H1 (cell line): ENCODE results near the gene PEX16. TPM values are rescaled to one million over a fixed set of nuclear protein-coding genes. Genes with fewer than 3 reads are reported as not detected.

ENCODE experiments used
- CTCF ChIA-PET: fragments of 300-600 bp; sonication (Branson Sonifier 250); formaldehyde crosslinking; loops from one replicate; lab custom pipeline; 2021; ENCODE audit not compliant: partially characterized antibody; lab: Charles Lee
- POLR2A ChIA-PET: fragments of 300-600 bp; sonication (Branson Sonifier 250); formaldehyde crosslinking; loops from one replicate; lab custom pipeline; 2021; ENCODE audit warnings: inconsistent platforms; ENCODE audit not compliant: partially characterized antibody; lab: Charles Lee
- DNase-seq, 2 experiments: peaks; one replicate each; pipeline versions ENCODE4 v3.0.0 to v3.0.0-alpha.2; 2010 to 2022; ENCODE audit warnings: low spot score in 2 of 2, low read depth in 1 of 2, mixed read lengths in 1 of 2
- FAIRE-seq: peaks from 2 replicates; lab custom pipeline; 2011; peaks lifted over from hg19 to GRCh38; lab: Jason Lieb, UNC
- H2AFZ ChIP-seq: 2 replicates; pipeline ENCODE4 v1.8.1; 2012; ENCODE audit warnings: low read length, inconsistent platforms
- H2AK5ac ChIP-seq: 2 replicates; pipeline ENCODE4 v1.6.1; 2013; ENCODE audit warnings: low read depth, low read length
- H2BK120ac ChIP-seq: replicated peaks from 2 replicates; pipeline ENCODE3; 2013; ENCODE audit warnings: low read depth, low read length, inconsistent platforms
- H2BK12ac ChIP-seq: 2 replicates; pipeline ENCODE4 v1.6.1; 2013; ENCODE audit warnings: low read depth, low read length
- H2BK15ac ChIP-seq: 2 replicates; pipeline ENCODE4 v1.6.1; 2013; ENCODE audit warnings: low read length
- H2BK20ac ChIP-seq: 2 replicates; pipeline ENCODE4 v1.6.1; 2013; ENCODE audit warnings: low read length
- H2BK5ac ChIP-seq: 2 replicates; pipeline ENCODE4 v1.6.1; 2013; ENCODE audit warnings: low read depth, low read length
- H3K14ac ChIP-seq: 2 replicates; pipeline ENCODE4 v1.6.1; 2013; ENCODE audit warnings: inconsistent platforms; ENCODE audit not compliant: insufficient read length
- H3K18ac ChIP-seq: 2 replicates; pipeline ENCODE4 v1.6.1; 2013; ENCODE audit warnings: low read length; ENCODE audit errors: extremely low read depth
- H3K23ac ChIP-seq: 2 replicates; pipeline ENCODE4 v1.6.1; 2013; ENCODE audit warnings: inconsistent platforms; ENCODE audit not compliant: insufficient read length
- H3K23me2 ChIP-seq: 2 replicates; pipeline ENCODE4 v1.6.1; 2013; ENCODE audit warnings: low read depth, low read length
- H3K27ac ChIP-seq: 2 replicates; pipeline ENCODE4 v1.6.1; 2011; ENCODE audit warnings: low read depth, low read length, inconsistent platforms
- H3K27me3 ChIP-seq, 4 experiments: replicated peaks in 1 of 4; 1 replicate in 1 of 4; 2 replicates in 3 of 4; pipeline versions ENCODE4 v1.6.1 to v1.8.1; 2011 to 2013; ENCODE audit warnings: low read length in 3 of 4, mild to moderate bottlenecking in 3 of 4, inconsistent platforms in 2 of 4, mixed read lengths in 2 of 4, moderate library complexity in 1 of 4; ENCODE audit not compliant: control insufficient read depth in 3 of 4, insufficient read depth in 3 of 4; ENCODE audit errors: extremely low read depth in 1 of 4
- H3K36me3 ChIP-seq, 4 experiments: 2 replicates each; pipeline versions ENCODE4 v1.6.1 to v1.8.1; 2011 to 2013; ENCODE audit warnings: mild to moderate bottlenecking in 4 of 4, low read length in 3 of 4, moderate library complexity in 2 of 4, control low read depth in 1 of 4, inconsistent platforms in 1 of 4; ENCODE audit not compliant: insufficient read depth in 4 of 4, control insufficient read depth in 2 of 4
- H3K4ac ChIP-seq: replicated peaks from 2 replicates; pipeline ENCODE3; 2013; ENCODE audit warnings: low read length, low read depth, mixed read lengths, inconsistent platforms; ENCODE audit not compliant: insufficient read length
- H3K4me1 ChIP-seq, 4 experiments: replicated peaks in 1 of 4; 1 replicate in 1 of 4; 2 replicates in 3 of 4; pipeline versions ENCODE4 v1.6.1 to v1.8.1; 2011 to 2013; ENCODE audit warnings: low read length in 3 of 4, inconsistent platforms in 2 of 4, mixed read lengths in 1 of 4; ENCODE audit not compliant: insufficient read depth in 4 of 4, control insufficient read depth in 3 of 4
- H3K4me2 ChIP-seq, 2 experiments: 2 replicates each; pipeline versions ENCODE4 v1.6.1 to v1.8.1; 2011 to 2013; ENCODE audit warnings: low read depth in 2 of 2, low read length in 2 of 2, control low read depth in 1 of 2, inconsistent platforms in 1 of 2, mild to moderate bottlenecking in 1 of 2; ENCODE audit not compliant: insufficient read depth in 1 of 2
- H3K4me3 ChIP-seq, 4 experiments: fragments of 200-600, 300-600 bp in 1 of 4; sonication (generic), shearing (Covaris generic), sonication (Bioruptor Twin) in 1 of 4; 2 replicates each; pipeline versions ENCODE4 v1.5.1 to v1.8.1; 2011 to 2016; ENCODE audit warnings: low read length in 4 of 4, low read depth in 3 of 4, control low read depth in 2 of 4, inconsistent platforms in 2 of 4, mild to moderate bottlenecking in 2 of 4, mixed read lengths in 1 of 4, moderate library complexity in 1 of 4; ENCODE audit not compliant: insufficient read depth in 2 of 4; ENCODE audit errors: extremely low read depth in 1 of 4
- H3K56ac ChIP-seq: replicated peaks from 2 replicates; pipeline ENCODE3; 2013; ENCODE audit warnings: low read depth, mild to moderate bottlenecking, mixed read lengths, low read length, inconsistent platforms; ENCODE audit not compliant: insufficient read length
- H3K79me1 ChIP-seq: 2 replicates; pipeline ENCODE4 v1.6.1; 2013; ENCODE audit warnings: low read depth, low read length, control low read depth
- H3K79me2 ChIP-seq, 2 experiments: 2 replicates each; pipeline versions ENCODE4 v1.6.1 to v1.8.1; 2012 to 2013; ENCODE audit warnings: low read length in 2 of 2, mild to moderate bottlenecking in 2 of 2, inconsistent platforms in 1 of 2; ENCODE audit not compliant: insufficient read depth in 2 of 2, control insufficient read depth in 1 of 2
- H3K9ac ChIP-seq, 4 experiments: replicated peaks in 1 of 4; 1 replicate in 1 of 4; 2 replicates in 3 of 4; pipeline versions ENCODE4 v1.6.1 to v1.8.1; 2011 to 2013; ENCODE audit warnings: low read depth in 3 of 4, low read length in 3 of 4, control low read depth in 2 of 4, mild to moderate bottlenecking in 2 of 4, moderate library complexity in 2 of 4, inconsistent platforms in 1 of 4; ENCODE audit errors: extremely low read depth in 1 of 4
- H3K9me3 ChIP-seq, 2 experiments: 2 replicates each; pipeline versions ENCODE4 v1.6.1 to v1.8.1; 2012 to 2013; ENCODE audit warnings: mild to moderate bottlenecking in 2 of 2, moderate library complexity in 2 of 2, control low read depth in 1 of 2, inconsistent platforms in 1 of 2, low read depth in 1 of 2, low read length in 1 of 2, mixed read lengths in 1 of 2; ENCODE audit not compliant: insufficient read depth in 2 of 2
- H4K20me1 ChIP-seq, 2 experiments: replicated peaks in 1 of 2; 2 replicates each; pipeline versions ENCODE3 to v1.8.1; 2011 to 2013; ENCODE audit warnings: inconsistent platforms in 2 of 2, low read length in 2 of 2, mild to moderate bottlenecking in 1 of 2; ENCODE audit not compliant: insufficient read depth in 2 of 2, control insufficient read depth in 1 of 2
- H4K5ac ChIP-seq: 2 replicates; pipeline ENCODE4 v1.6.1; 2013; ENCODE audit warnings: low read length, low read depth, mixed read lengths, inconsistent platforms; ENCODE audit not compliant: insufficient read length
- H4K8ac ChIP-seq: 2 replicates; pipeline ENCODE4 v1.8.0; 2013; ENCODE audit warnings: mild to moderate bottlenecking, moderate library complexity, low read length, inconsistent platforms; ENCODE audit not compliant: insufficient read depth; ENCODE audit errors: extremely low read depth
- H4K91ac ChIP-seq: replicated peaks from 2 replicates; pipeline ENCODE3; 2013; ENCODE audit warnings: low read length, mixed read lengths, inconsistent platforms; ENCODE audit not compliant: insufficient read length
- ATF3 ChIP-seq: IDR thresholded peaks from 2 replicates; pipeline ENCODE4 v1.6.1; 2011; ENCODE audit warnings: low read depth, mild to moderate bottlenecking, low read length; ENCODE audit not compliant: insufficient read depth
- BACH1 ChIP-seq: IDR thresholded peaks from 2 replicates; pipeline ENCODE4 v1.6.1; 2012; ENCODE audit warnings: low read length, improper control_type of control experiment
- CEBPB ChIP-seq: IDR thresholded peaks from 2 replicates; pipeline ENCODE4 v1.6.1; 2012; ENCODE audit warnings: low read depth, low read length
- KDM1A ChIP-seq: fragments of 200-600, 300-600 bp; sonication (generic); IDR thresholded peaks from 2 replicates; pipeline ENCODE4 v1.7.1; 2016; ENCODE audit warnings: mild to moderate bottlenecking, low read length, borderline replicate concordance
- KDM4A ChIP-seq: IDR thresholded peaks from one replicate; pipeline ENCODE4 v1.7.1; 2012; ENCODE audit warnings: low read depth, mild to moderate bottlenecking, moderate library complexity, low read length, inconsistent platforms; ENCODE audit not compliant: severe bottlenecking
- SIN3A ChIP-seq, 2 experiments: IDR thresholded peaks in 1 of 2; conservative IDR thresholded peaks in 1 of 2; 2 replicates each; pipeline ENCODE4 v1.6.1; 2011 to 2012; ENCODE audit warnings: low read length in 2 of 2, improper control_type of control experiment in 1 of 2, low read depth in 1 of 2, mild to moderate bottlenecking in 1 of 2
- YY1 ChIP-seq: IDR thresholded peaks from 2 replicates; pipeline ENCODE4 v1.6.1; 2011; ENCODE audit warnings: low read depth, mild to moderate bottlenecking, low read length
- WGBS, 2 experiments: shearing (Covaris generic) in 1 of 2; methylation state at CpG; one replicate each; pipeline versions ENCODE4 v1.1.6 to v1.1.7; 2013 to 2015; ENCODE audit warnings: low lambda C conversion rate in 2 of 2, mixed read lengths in 2 of 2, inconsistent platforms in 1 of 2, low coverage in 1 of 2, missing lambda C conversion rate in 1 of 2; ENCODE audit not compliant: insufficient replicate concordance in 2 of 2, insufficient coverage in 1 of 2, insufficient read length in 1 of 2; ENCODE audit errors: extremely low coverage in 1 of 2, missing lambda C conversion rate in 1 of 2; 5-methylcytosine and 5-hydroxymethylcytosine counted together
- polyA plus RNA-seq, 7 experiments: library from polyadenylated mRNA; depleted of rRNA in 3 of 7; stranded (reverse) in 5 of 7; unstranded in 2 of 7; fragments of >200 nt in 5 of 7; fragments of 200-250 nt in 2 of 7; gene quantifications; 1 replicate in 5 of 7; 2 replicates in 1 of 7; 4 replicates in 1 of 7; pipeline versions ENCODE4 v1.2.1 to v1.2.3, GENCODE V29; 2011 to 2013; ENCODE audit warnings: missing spikeins in 2 of 7, mixed read lengths in 2 of 7
- total RNA-seq: library from RNA; stranded (reverse); fragmentation: NEBNext Ultra II Directional; extraction: Animal tissue kit (Norgen Biotek cat#: 25700); gene quantifications from 2 replicates; pipeline ENCODE4 v1.2.1, GENCODE V29; 2021

PEX16 gene
- total and polyA plus RNA-seq, 2 of the 8 experiments (the other 6 are each of a cell fraction or from before 2014, with no cell fraction given) = 29.2 to 36.0 TPM

- ChIA-PET POLR2A (interaction anchor here (0.8 to 13.6 kb wide), 9 partner anchors 7 to 413 kb away, joined by 3 to 115 read pairs (median 4); partner anchors contain the start of genes LARGE2 and PEX16), CTCF (interaction anchor here (0.7 to 2.1 kb wide), 13 partner anchors 8 to 185 kb away, joined by 3 to 11 read pairs (median 4); no protein-coding TSS in a partner anchor)
- H4K8ac ChIP-seq = no peak overlapping the region
- no peak overlapping the region for H3K4ac ChIP-seq
- H2AFZ ChIP-seq = no peak overlapping the region
- H4K20me1 ChIP-seq = peaks cover 0 to 11% of the 10 kb centered on the region in 2 experiments
- H3K4me2 ChIP-seq = no peak overlapping the region
- no peak overlapping the region for H2BK5ac ChIP-seq
- H4K91ac ChIP-seq = no peak overlapping the region
- peaks cover 2% of the 10 kb centered on the region for H3K79me1 ChIP-seq
- no peaks in the 10 kb centered on the region for H3K4me1 ChIP-seq
- H2BK120ac ChIP-seq = no peak overlapping the region
- H2AK5ac ChIP-seq = no peak overlapping the region
- H3K18ac ChIP-seq = no peak overlapping the region; the same call in 1 of the 2 replicates
- no peak overlapping the region for H2BK20ac ChIP-seq
- no peak overlapping the region for H2BK12ac ChIP-seq
- WGBS, 2 experiments = 95% methylated on average over 8 of the region's 8 CpGs; no CpG with 5 or more reads in 1 of the 2 experiments
- no peak overlapping the region for H2BK15ac ChIP-seq
- no peak overlapping the region for H3K27ac ChIP-seq
- H3K9me3 ChIP-seq = no peaks in the 10 kb centered on the region
- H3K23me2 ChIP-seq = no peaks in the 10 kb centered on the region
- no peaks in the 10 kb centered on the region for H3K79me2 ChIP-seq
- no peak overlapping the region for H3K23ac ChIP-seq
- DNase-seq (no peak), FAIRE-seq (no peak)
- no peak overlapping the region for H3K14ac ChIP-seq
- H3K56ac ChIP-seq = no peak overlapping the region
- no peak overlapping the region for H3K4me3 ChIP-seq
- H4K5ac ChIP-seq = no peak overlapping the region
- peaks cover 9 to 46% (median 32%) of the 10 kb centered on the region in 4 experiments for H3K36me3 ChIP-seq
- no peaks in the 10 kb centered on the region for H3K27me3 ChIP-seq
- TF ChIP-seq KDM1A (no peak), BACH1 (no peak), YY1 (no peak), KDM4A (no peak), SIN3A (conservative IDR thresholded peaks at IDR 0.05 in 1 of 2, IDR thresholded peaks at IDR 0.05 in 1 of 2; ENCODE audit: low read depth in 1 of 2, low read length in 2 of 2) (no peak), CEBPB (no peak), ATF3 (no peak)
- no peak overlapping the region for H3K9ac ChIP-seq
Observed at GRCh38 chr11:45930951-45931570, 13.4 kb upstream of the PEX16 start.
